ENCODE data around the gene NCAN. TPM values are rescaled to one million over a fixed set of nuclear protein-coding genes. Genes with fewer than 3 reads are reported as not detected.

Gene NCAN
- total and polyA plus RNA-seq, 2 of the 8 experiments (the other 6 are each of a cell fraction or from before 2014, with no cell fraction given): 2.7 TPM

GRCh38 chr19:19236173-19236572 is 24.4 kb downstream of the NCAN start:
- Histone ChIP-seq H4K20me1 (replicated peaks in 1 of 2; ENCODE audit: control insufficient read depth in 1 of 2, insufficient read depth in 2 of 2, low read length in 2 of 2) (no peaks in the 10 kb centered on the region), H3K27ac (ENCODE audit: low read depth, low read length) (no peak overlapping the region), H2AFZ (ENCODE audit: low read length) (no peak overlapping the region), H3K4me1 (replicated peaks in 1 of 4; ENCODE audit: control insufficient read depth in 3 of 4, insufficient read depth in 4 of 4, low read length in 3 of 4) (no peaks in the 10 kb centered on the region), H4K91ac (replicated peaks; ENCODE audit: insufficient read length, low read length) (no peak overlapping the region), H3K23me2 (ENCODE audit: low read depth, low read length) (no peaks in the 10 kb centered on the region), H3K9ac (replicated peaks in 1 of 4; ENCODE audit: extremely low read depth in 1 of 4, low read depth in 3 of 4, low read length in 3 of 4) (no peak overlapping the region), H3K23ac (ENCODE audit: insufficient read length) (no peak overlapping the region), H3K36me3 (ENCODE audit: control insufficient read depth in 2 of 4, insufficient read depth in 4 of 4, low read length in 3 of 4) (no peaks in the 10 kb centered on the region), H3K4me2 (ENCODE audit: insufficient read depth in 1 of 2, low read depth in 2 of 2, low read length in 2 of 2) (no peak overlapping the region), H3K4ac (replicated peaks; ENCODE audit: insufficient read length, low read depth, low read length) (no peak overlapping the region), H2BK12ac (ENCODE audit: low read depth, low read length) (no peak overlapping the region), H2BK15ac (ENCODE audit: low read length) (no peak overlapping the region), H2BK20ac (ENCODE audit: low read length) (no peak overlapping the region), H3K79me2 (ENCODE audit: control insufficient read depth in 1 of 2, insufficient read depth in 2 of 2, low read length in 2 of 2) (no peaks in the 10 kb centered on the region), H3K79me1 (ENCODE audit: low read depth, low read length) (no peaks in the 10 kb centered on the region), H4K5ac (ENCODE audit: insufficient read length, low read depth, low read length) (no peak overlapping the region), H2BK120ac (replicated peaks; ENCODE audit: low read depth, low read length) (no peak overlapping the region), H3K9me3 (ENCODE audit: insufficient read depth in 2 of 2, low read depth in 1 of 2, low read length in 1 of 2) (peaks cover 7 to 13% of the 10 kb centered on the region in 2 experiments), H3K18ac (ENCODE audit: extremely low read depth, low read length) (no peak overlapping the region), H3K56ac (replicated peaks; ENCODE audit: insufficient read length, low read depth, low read length) (no peak overlapping the region), H3K27me3 (replicated peaks in 1 of 4; ENCODE audit: control insufficient read depth in 3 of 4, extremely low read depth in 1 of 4, insufficient read depth in 3 of 4, low read length in 3 of 4) (no peaks in the 10 kb centered on the region; a peak in 2 of 7 replicates), H3K14ac (ENCODE audit: insufficient read length) (no peak overlapping the region), H3K4me3 (ENCODE audit: extremely low read depth in 1 of 4, insufficient read depth in 2 of 4, low read depth in 3 of 4, low read length in 4 of 4) (no peak overlapping the region), H4K8ac (ENCODE audit: extremely low read depth, insufficient read depth, low read length) (no peak overlapping the region), H2BK5ac (ENCODE audit: low read depth, low read length) (no peak overlapping the region), H2AK5ac (ENCODE audit: low read depth, low read length) (no peak overlapping the region)
- DNase-seq (ENCODE audit: low read depth in 1 of 2, low spot score in 2 of 2) (no peak), FAIRE-seq (no peak)
- ChIA-PET CTCF (ENCODE audit: partially characterized antibody) (interaction anchor here (0.6 kb wide), 1 partner anchor 46 kb away, joined by 3 read pairs; no protein-coding TSS in a partner anchor), POLR2A (ENCODE audit: partially characterized antibody) (no interaction called here)
- TF ChIP-seq TAF1 (IDR thresholded peaks at IDR 0.05; ENCODE audit: low read depth, low read length) (no peak), NRF1 (IDR thresholded peaks at IDR 0.05; ENCODE audit: low read depth, low read length) (no peak), SIX5 (IDR thresholded peaks at IDR 0.05; ENCODE audit: low read depth, low read length) (no peak), KDM4A (IDR thresholded peaks at IDR 0.05; ENCODE audit: low read depth, low read length, severe bottlenecking) (no peak)
